ENCODE measurements around the gene FAR1.
"Not testable (repeated sequence)": the region's sequence is repeated elsewhere in the genome, so short reads cannot be mapped to it uniquely, and the experiment has no call there.

The FAR1 gene

DNA sequence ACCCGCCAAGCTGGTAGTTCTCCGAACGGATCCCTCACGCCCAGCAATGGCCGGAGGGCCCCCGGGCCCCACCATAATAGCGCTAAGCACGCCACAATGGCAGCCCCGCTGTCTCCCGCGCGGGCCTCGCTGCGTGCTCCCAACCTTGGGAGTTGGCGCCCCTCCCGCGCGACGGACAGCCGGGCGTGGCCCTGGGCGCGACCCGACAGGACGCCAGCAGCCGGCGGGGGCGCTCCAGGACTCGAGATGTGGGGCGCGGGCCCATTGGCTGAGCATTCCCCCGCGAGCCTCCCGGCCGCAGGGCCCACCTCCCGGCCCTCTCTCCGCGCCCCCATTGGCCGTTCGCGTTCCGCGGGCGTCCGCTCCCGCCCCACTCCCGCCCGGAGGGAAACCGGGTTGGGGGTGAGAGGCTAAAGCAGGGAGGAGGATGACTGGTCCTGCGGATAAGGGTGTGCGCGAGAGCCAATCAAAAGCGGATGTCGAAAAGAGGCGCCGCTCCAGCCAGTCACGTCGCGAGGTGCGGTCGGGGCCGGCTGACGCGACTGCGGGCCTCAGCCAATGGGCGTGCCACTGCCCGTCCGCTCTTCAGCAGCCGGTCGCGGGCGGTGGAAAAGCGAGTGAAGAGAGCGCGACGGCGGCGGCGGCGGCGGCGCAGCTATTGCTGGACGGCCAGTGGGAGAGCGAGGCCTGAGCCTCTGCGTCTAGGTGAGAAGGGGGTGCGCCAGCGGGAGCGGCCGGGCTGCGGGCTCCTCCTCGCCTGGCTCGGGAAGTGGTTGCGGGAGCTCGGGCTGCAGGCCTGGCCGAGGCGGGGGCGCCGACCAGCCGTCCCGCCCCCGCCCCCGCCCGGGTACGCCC lies at the start of gene FAR1:
FAR1 (plus strand) TSS at position 567 of the 855 bp plus-strand sequence. CDS start 26,098 bp downstream, outside the sequence.
- Histone ChIP-seq H3K27ac (ENCODE audit: low read length) (no peak within 1 kb of the TSS), H3K4me1 (ENCODE audit: control insufficient read depth, low read depth, low read length) (peaks cover 12% of the 10 kb centered on the region), H3K9me3 (ENCODE audit: control insufficient read depth, low read depth, low read length) (no peaks in the 10 kb centered on the region)

DNA sequence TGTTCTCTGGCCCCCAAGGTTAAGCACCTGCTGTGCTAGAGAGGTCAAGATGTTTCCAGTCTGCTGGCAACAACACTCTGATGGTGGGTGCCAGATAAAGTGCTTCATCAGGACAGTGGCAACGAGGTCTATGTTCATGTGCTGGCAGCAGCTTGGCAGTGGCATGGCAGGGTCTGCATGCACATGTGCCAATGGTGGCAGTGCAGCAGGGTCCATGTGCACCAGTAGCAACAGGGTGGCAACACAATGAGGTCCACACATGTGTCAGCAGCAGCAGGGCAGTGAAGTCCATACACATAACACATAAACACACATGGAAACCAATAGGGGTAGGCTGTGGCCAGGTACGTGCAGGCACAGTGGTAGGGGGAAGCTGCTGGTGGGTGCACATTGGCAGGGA lies 48.4 kb upstream of the FAR1 start:
- Histone ChIP-seq H3K27ac (ENCODE audit: low read length) (no peak overlapping the region), H3K27me3 (ENCODE audit: control insufficient read depth, insufficient read depth, low read length) (no peaks in the 10 kb centered on the region), H3K36me3 (ENCODE audit: control insufficient read depth, low read depth, low read length) (no peaks in the 10 kb centered on the region), H3K9me3 (ENCODE audit: control insufficient read depth, low read depth, low read length) (peaks cover 12% of the 10 kb centered on the region), H3K4me3 (ENCODE audit: low read length) (no peak overlapping the region), H3K4me1 (ENCODE audit: control insufficient read depth, low read depth, low read length) (no peaks in the 10 kb centered on the region), H3K9ac (ENCODE audit: low read length) (no peak overlapping the region)

More for the DNA sequence above, at the start of gene FAR1:
- Histone ChIP-seq H3K9ac (ENCODE audit: low read length) (peak within 1 kb of the TSS; percentile 79), H3K4me3 (ENCODE audit: low read length) (peak within 1 kb of the TSS; percentile 94), H3K36me3 (ENCODE audit: control insufficient read depth, low read depth, low read length) (no peaks in the 10 kb centered on the region), H3K27me3 (ENCODE audit: control insufficient read depth, insufficient read depth, low read length) (peaks cover 9% of the 10 kb centered on the region)

DNA sequence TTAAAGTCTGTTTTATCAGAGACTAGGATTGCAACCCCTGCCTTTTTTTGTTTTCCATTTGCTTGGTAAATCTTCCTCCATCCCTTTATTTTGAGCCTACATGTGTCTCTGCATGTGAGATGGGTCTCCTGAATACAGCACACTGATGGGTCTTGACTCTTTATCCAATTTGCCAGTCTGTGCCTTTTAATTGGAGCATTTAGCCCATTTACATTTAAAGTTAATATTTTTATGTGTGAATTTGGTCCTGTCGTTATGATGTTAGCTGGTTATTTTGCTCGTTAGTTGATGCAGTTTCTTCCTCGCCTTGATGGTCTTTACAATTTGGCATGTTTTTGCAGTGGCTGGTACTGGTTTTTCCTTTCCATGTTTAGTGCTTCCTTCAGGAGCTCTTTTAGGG lies 41.6 kb upstream of the FAR1 start:
- H3K4me3 ChIP-seq (ENCODE audit: low read length); H3K4me1 ChIP-seq (ENCODE audit: control insufficient read depth, low read depth, low read length); H3K36me3 ChIP-seq (ENCODE audit: control insufficient read depth, low read depth, low read length); H3K9ac ChIP-seq (ENCODE audit: low read length); H3K27ac ChIP-seq (ENCODE audit: low read length); H3K27me3 ChIP-seq (ENCODE audit: control insufficient read depth, insufficient read depth, low read length): not testable (repeated sequence)
- peaks cover 11% of the 10 kb centered on the region for H3K9me3 ChIP-seq (ENCODE audit: control insufficient read depth, low read depth, low read length)

GRCh38 chr11:13628634-13629033 lies 39.8 kb upstream of the FAR1 start:
- not testable (repeated sequence) for H3K27ac ChIP-seq (ENCODE audit: low read length); H3K4me1 ChIP-seq (ENCODE audit: control insufficient read depth, low read depth, low read length); H3K27me3 ChIP-seq (ENCODE audit: control insufficient read depth, insufficient read depth, low read length); H3K4me3 ChIP-seq (ENCODE audit: low read length); H3K9ac ChIP-seq (ENCODE audit: low read length); H3K36me3 ChIP-seq (ENCODE audit: control insufficient read depth, low read depth, low read length)
- H3K9me3 ChIP-seq (ENCODE audit: control insufficient read depth, low read depth, low read length) = peaks cover 11% of the 10 kb centered on the region

DNA sequence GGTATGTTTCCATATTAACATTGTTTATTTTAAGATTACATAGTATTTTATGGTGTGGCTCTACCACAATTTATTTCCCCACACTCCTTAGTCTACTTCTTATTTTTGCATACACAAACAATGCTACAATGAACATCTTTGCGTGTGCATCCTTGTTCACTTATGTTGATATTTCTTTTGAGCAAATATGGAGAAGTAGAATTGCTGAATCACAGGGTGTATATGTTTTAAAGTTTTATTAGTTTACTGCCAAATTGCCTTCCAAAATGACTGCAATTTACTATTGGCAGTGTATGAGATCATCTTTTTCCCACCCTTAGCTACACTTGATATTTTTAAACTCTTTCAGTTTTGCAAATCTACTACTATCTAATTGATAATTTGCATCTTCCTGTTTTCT lies 38.7 kb upstream of the FAR1 start:
- no peak overlapping the region for H3K9ac ChIP-seq (ENCODE audit: low read length)

DNA sequence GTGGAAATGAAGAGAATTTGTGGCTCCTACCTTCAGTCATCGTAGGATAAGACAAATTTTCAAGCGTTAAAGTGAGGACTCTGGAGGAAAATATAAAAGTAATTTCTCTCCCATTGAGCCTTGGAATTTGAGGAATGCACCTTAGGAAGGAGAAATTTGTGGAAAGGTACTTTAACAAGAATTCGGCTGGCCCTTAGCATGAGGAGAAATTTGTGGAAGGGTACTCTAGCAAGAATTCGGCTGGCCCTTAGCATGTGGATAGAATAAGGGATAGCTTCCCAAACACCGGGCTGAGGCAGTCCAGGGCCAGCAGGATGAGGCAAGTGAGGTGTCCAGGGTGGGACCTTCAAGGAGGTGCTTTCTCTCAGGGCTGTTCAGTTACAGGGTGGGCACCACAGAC lies 33.2 kb upstream of the FAR1 start:
- H3K9ac ChIP-seq (ENCODE audit: low read length) = no peak overlapping the region
- no peak overlapping the region for H3K27ac ChIP-seq (ENCODE audit: low read length)
- no peaks in the 10 kb centered on the region for H3K4me1 ChIP-seq (ENCODE audit: control insufficient read depth, low read depth, low read length)
- no peak overlapping the region for H3K4me3 ChIP-seq (ENCODE audit: low read length)
- peaks cover 5% of the 10 kb centered on the region for H3K9me3 ChIP-seq (ENCODE audit: control insufficient read depth, low read depth, low read length)
- no peaks in the 10 kb centered on the region for H3K27me3 ChIP-seq (ENCODE audit: control insufficient read depth, insufficient read depth, low read length)
- no peaks in the 10 kb centered on the region for H3K36me3 ChIP-seq (ENCODE audit: control insufficient read depth, low read depth, low read length)

More for the DNA sequence above, 38.7 kb upstream of the FAR1 start:
- Histone ChIP-seq H3K27ac (ENCODE audit: low read length) (no peak overlapping the region), H3K9me3 (ENCODE audit: control insufficient read depth, low read depth, low read length) (peaks cover 11% of the 10 kb centered on the region), H3K27me3 (ENCODE audit: control insufficient read depth, insufficient read depth, low read length) (no peaks in the 10 kb centered on the region), H3K4me1 (ENCODE audit: control insufficient read depth, low read depth, low read length) (no peaks in the 10 kb centered on the region), H3K4me3 (ENCODE audit: low read length) (no peak overlapping the region), H3K36me3 (ENCODE audit: control insufficient read depth, low read depth, low read length) (no peaks in the 10 kb centered on the region)

GRCh38 chr11:13635804-13636203 lies 32.7 kb upstream of the FAR1 start:
- no peaks in the 10 kb centered on the region for H3K36me3 ChIP-seq (ENCODE audit: control insufficient read depth, low read depth, low read length)
- no peak overlapping the region for H3K4me3 ChIP-seq (ENCODE audit: low read length)
- no peaks in the 10 kb centered on the region for H3K9me3 ChIP-seq (ENCODE audit: control insufficient read depth, low read depth, low read length)

DNA sequence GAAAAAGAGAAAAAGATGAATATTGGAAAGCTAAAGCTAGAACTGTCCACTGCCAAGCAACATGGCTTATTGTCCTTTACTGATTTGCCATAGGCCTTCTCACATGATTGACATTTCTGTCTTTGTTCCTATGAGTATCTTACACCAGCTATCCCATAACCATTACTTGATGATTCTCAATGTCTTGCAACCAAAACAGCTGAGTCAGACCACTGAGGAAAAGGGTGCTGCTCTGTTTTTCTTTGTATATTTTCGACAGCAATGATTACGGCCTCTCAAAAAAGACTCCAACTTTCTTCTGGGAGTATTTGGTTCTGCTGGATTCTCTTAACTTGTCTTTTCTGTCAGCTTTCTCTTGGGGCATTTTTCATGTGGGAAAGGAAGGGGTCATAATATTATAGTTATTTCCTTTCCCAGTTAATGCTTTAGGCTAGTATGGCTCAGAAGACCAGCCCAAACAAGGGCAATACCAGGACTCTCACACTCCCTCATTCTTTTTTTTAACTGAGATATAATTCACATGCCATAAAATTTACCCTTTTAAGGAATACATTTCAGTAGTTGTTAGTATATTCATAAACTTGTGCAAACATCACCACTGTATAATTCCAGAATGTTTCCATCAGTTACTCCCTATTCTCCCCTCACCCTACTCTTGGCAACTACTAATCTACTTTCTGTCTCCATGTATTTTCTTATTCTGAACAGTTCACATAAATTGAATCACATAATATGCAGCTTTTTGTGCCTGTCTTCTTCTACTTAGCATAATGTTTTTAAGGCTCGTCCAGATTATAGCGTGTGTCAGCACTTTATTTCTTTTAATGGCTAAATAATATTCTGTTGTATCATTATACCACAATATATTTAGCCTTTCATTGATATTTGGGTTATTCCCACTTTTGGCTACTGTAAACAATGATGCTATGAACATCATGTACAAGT lies 31.1 kb upstream of the FAR1 start:
- Histone ChIP-seq H3K27me3 (ENCODE audit: control insufficient read depth, insufficient read depth, low read length) (no peaks in the 10 kb centered on the region), H3K9ac (ENCODE audit: low read length) (no peak overlapping the region), H3K9me3 (ENCODE audit: control insufficient read depth, low read depth, low read length) (no peaks in the 10 kb centered on the region), H3K36me3 (ENCODE audit: control insufficient read depth, low read depth, low read length) (no peaks in the 10 kb centered on the region), H3K4me1 (ENCODE audit: control insufficient read depth, low read depth, low read length) (no peaks in the 10 kb centered on the region), H3K27ac (ENCODE audit: low read length) (no peak overlapping the region), H3K4me3 (ENCODE audit: low read length) (no peak overlapping the region)

More at GRCh38 chr11:13635804-13636203, 32.7 kb upstream of the FAR1 start:
- Histone ChIP-seq H3K27ac (ENCODE audit: low read length) (no peak overlapping the region), H3K9ac (ENCODE audit: low read length) (no peak overlapping the region), H3K27me3 (ENCODE audit: control insufficient read depth, insufficient read depth, low read length) (no peaks in the 10 kb centered on the region), H3K4me1 (ENCODE audit: control insufficient read depth, low read depth, low read length) (no peaks in the 10 kb centered on the region)

GRCh38 chr11:13638422-13638821 lies 30.0 kb upstream of the FAR1 start:
- no peaks in the 10 kb centered on the region for H3K36me3 ChIP-seq (ENCODE audit: control insufficient read depth, low read depth, low read length)
- H3K9me3 ChIP-seq (ENCODE audit: control insufficient read depth, low read depth, low read length) = no peaks in the 10 kb centered on the region
- no peaks in the 10 kb centered on the region for H3K27me3 ChIP-seq (ENCODE audit: control insufficient read depth, insufficient read depth, low read length)
- H3K4me1 ChIP-seq (ENCODE audit: control insufficient read depth, low read depth, low read length) = no peaks in the 10 kb centered on the region
- H3K4me3 ChIP-seq (ENCODE audit: low read length) = no peak overlapping the region
- H3K27ac ChIP-seq (ENCODE audit: low read length) = no peak overlapping the region
- H3K9ac ChIP-seq (ENCODE audit: low read length) = no peak overlapping the region

- no peak overlapping the region for H3K9ac ChIP-seq (ENCODE audit: low read length)
- no peaks in the 10 kb centered on the region for H3K27me3 ChIP-seq (ENCODE audit: control insufficient read depth, insufficient read depth, low read length)
- H3K4me3 ChIP-seq (ENCODE audit: low read length) = no peak overlapping the region
- no peaks in the 10 kb centered on the region for H3K36me3 ChIP-seq (ENCODE audit: control insufficient read depth, low read depth, low read length)
- no peaks in the 10 kb centered on the region for H3K4me1 ChIP-seq (ENCODE audit: control insufficient read depth, low read depth, low read length)
- H3K9me3 ChIP-seq (ENCODE audit: control insufficient read depth, low read depth, low read length) = no peaks in the 10 kb centered on the region
- H3K27ac ChIP-seq (ENCODE audit: low read length) = no peak overlapping the region
Observed at GRCh38 chr11:13644997-13645687, 23.3 kb upstream of the FAR1 start.

DNA sequence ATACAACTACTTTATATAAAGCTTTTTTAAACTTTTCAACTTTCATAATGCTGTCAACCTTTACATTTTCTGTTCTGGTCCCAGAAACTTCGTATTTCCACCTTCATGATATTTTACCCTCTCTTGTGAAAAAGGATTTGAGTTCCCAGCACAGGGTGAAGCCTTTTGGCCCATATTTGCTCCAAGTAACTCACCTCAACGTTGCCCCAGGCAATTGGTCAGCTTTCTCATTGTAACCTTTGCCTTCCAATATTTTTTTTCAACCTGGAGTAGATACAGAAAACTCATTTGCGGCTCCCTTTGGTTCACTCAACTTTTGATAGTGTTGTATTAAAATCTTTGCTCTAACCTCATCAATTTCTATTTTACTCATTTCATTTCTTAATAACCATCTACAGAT lies 21.1 kb upstream of the FAR1 start:
- Histone ChIP-seq H3K4me1 (ENCODE audit: control insufficient read depth, low read depth, low read length) (no peaks in the 10 kb centered on the region), H3K9me3 (ENCODE audit: control insufficient read depth, low read depth, low read length) (no peaks in the 10 kb centered on the region), H3K36me3 (ENCODE audit: control insufficient read depth, low read depth, low read length) (no peaks in the 10 kb centered on the region), H3K9ac (ENCODE audit: low read length) (no peak overlapping the region), H3K27ac (ENCODE audit: low read length) (no peak overlapping the region), H3K27me3 (ENCODE audit: control insufficient read depth, insufficient read depth, low read length) (no peaks in the 10 kb centered on the region), H3K4me3 (ENCODE audit: low read length) (no peak overlapping the region)

Data from iPS-18a (cell line).